Panc1 (cell line): ENCODE data around the gene FBRSL1. TPM values are rescaled to one million over a fixed set of nuclear protein-coding genes. Genes with fewer than 3 reads are reported as not detected.

ENCODE experiments used
- ATAC-seq: fragments of 200-7000 bp; cut with Tn5 transposase; 2 replicates; pipeline ENCODE4 v1.9.1; 2020; ENCODE audit warnings: mild to moderate bottlenecking, moderate library complexity
- BruUV-seq: library from RNA; stranded (reverse); fragments of 400-500 nt; replicated peaks from 2 replicates; lab custom pipeline; 2021; lab: Mats Ljungman, UMichigan
- CTCF ChIA-PET: fragments of 300-600 bp; sonication (Branson Sonifier 250); formaldehyde crosslinking; loops from one replicate; lab custom pipeline; 2022; ENCODE audit warnings: antibody characterized with exemption; lab: Charles Lee
- POLR2A ChIA-PET: fragments of 300-600 bp; sonication (Branson Sonifier 250); formaldehyde crosslinking; loops from one replicate; lab custom pipeline; 2022; ENCODE audit warnings: antibody characterized with exemption; lab: Charles Lee
- DNase-seq: peaks from one replicate; pipeline ENCODE4 v3.0.0-alpha.2; 2010; ENCODE audit warnings: low read depth, low spot score
- H3K27ac ChIP-seq: 2 replicates; pipeline ENCODE4 v1.5.1; 2011; ENCODE audit warnings: mild to moderate bottlenecking, low read length, inconsistent platforms
- H3K27me3 ChIP-seq: fragments of 200-500 bp; sonication (Bioruptor generic); 2 replicates; pipeline ENCODE4 v1.6.0; 2014; ENCODE audit warnings: low read length, inconsistent platforms; ENCODE audit not compliant: control insufficient read depth, insufficient read depth
- H3K36me3 ChIP-seq: fragments of 200-500 bp; sonication (Bioruptor generic); 2 replicates; pipeline ENCODE4 v1.5.1; 2014; ENCODE audit warnings: inconsistent platforms, mild to moderate bottlenecking, low read length, moderate library complexity; ENCODE audit not compliant: control insufficient read depth, insufficient read depth
- H3K4me1 ChIP-seq: 2 replicates; pipeline ENCODE4 v1.5.1; 2011; ENCODE audit warnings: inconsistent platforms, mild to moderate bottlenecking, low read length, moderate library complexity; ENCODE audit not compliant: control insufficient read depth, insufficient read depth
- H3K4me3 ChIP-seq, 2 experiments: 2 replicates each; pipeline ENCODE4 v1.5.1; 2011 to 2012; ENCODE audit warnings: low read depth in 2 of 2, low read length in 2 of 2, mild to moderate bottlenecking in 2 of 2, inconsistent platforms in 1 of 2, moderate library complexity in 1 of 2
- H3K9me3 ChIP-seq: fragments of 200-500 bp; sonication (Bioruptor generic); 2 replicates; pipeline ENCODE4 v1.5.1; 2014; ENCODE audit warnings: low read depth, mild to moderate bottlenecking, inconsistent platforms, low read length, moderate library complexity; ENCODE audit not compliant: control insufficient read depth, insufficient read depth
- CTCF ChIP-seq: fragments of 450-650 bp; IDR thresholded peaks from 2 replicates; pipeline ENCODE4 v1.5.1; 2017; ENCODE audit warnings: mild to moderate bottlenecking
- POLR2AphosphoS5 ChIP-seq: IDR thresholded peaks from 2 replicates; pipeline ENCODE4 v1.6.1; 2012; ENCODE audit warnings: mild to moderate bottlenecking, low read depth, low read length, moderate library complexity
- REST ChIP-seq, 2 experiments: IDR thresholded peaks; 2 replicates each; pipeline ENCODE4 v1.6.1; 2011 to 2012; ENCODE audit warnings: low read depth in 2 of 2, control low read depth in 1 of 2, low read length in 1 of 2, mild to moderate bottlenecking in 1 of 2, moderate library complexity in 1 of 2; ENCODE audit not compliant: insufficient read depth in 1 of 2
- SIN3A ChIP-seq: IDR thresholded peaks from 2 replicates; pipeline ENCODE4 v1.6.1; 2012; ENCODE audit warnings: low read depth, mild to moderate bottlenecking, low read length, moderate library complexity, borderline replicate concordance; ENCODE audit not compliant: insufficient read depth
- TCF7L2 ChIP-seq: IDR thresholded peaks from 2 replicates; pipeline ENCODE4 v1.6.1; 2011; ENCODE audit warnings: mild to moderate bottlenecking, low read depth, low read length, inconsistent platforms
- in situ Hi-C: cut with HindIII; loops from 2 replicates; pipeline ENCODE4 v1.10.0; 2016; ENCODE audit warnings: low sequenced_read_pairs, low pct_unique_long_range_greater_than_20kb
- intact Hi-C: fragments of 100-400 bp; cut with micrococcal nuclease; formaldehyde crosslinking; loops from one replicate; pipeline ENCODE4 v1.10.0; 2022; ENCODE audit not compliant: unreplicated experiment
- total RNA-seq: library from RNA; stranded (reverse); gene quantifications from one replicate; pipeline ENCODE4 v1.2.1, GENCODE V29; 2021; ENCODE audit not compliant: unreplicated experiment

The FBRSL1 gene
- total RNA-seq, 1 experiment from 2014 or later = 104 TPM

GRCh38 chr12:132495165-132495544, 5.2 kb downstream of the FBRSL1 start:
- no TSS peak for BruUV-seq
- H3K4me3 ChIP-seq = no peak overlapping the region
- no peaks in the 10 kb centered on the region for H3K36me3 ChIP-seq
- H3K4me1 ChIP-seq = peaks cover 40% of the 10 kb centered on the region
- intact Hi-C loops = no loop called here
- ChIA-PET POLR2A (no interaction called here), CTCF (no interaction called here)
- TF ChIP-seq SIN3A (no peak), TCF7L2 (no peak), CTCF (no peak)
- ATAC-seq (no peak), DNase-seq (no peak)
- no peaks in the 10 kb centered on the region for H3K27me3 ChIP-seq
- H3K27ac ChIP-seq = no peak overlapping the region
- in situ Hi-C loops = no loop called here
- no peaks in the 10 kb centered on the region for H3K9me3 ChIP-seq

GRCh38 chr12:132495629-132496357, 5.8 kb downstream of the FBRSL1 start:
- intact Hi-C loops (no loop called here), in situ Hi-C loops (no loop called here)
- H3K36me3 ChIP-seq = no peaks in the 10 kb centered on the region
- H3K4me3 ChIP-seq = no peak overlapping the region
- no peak overlapping the region for H3K27ac ChIP-seq
- BruUV-seq = no TSS peak
- ATAC-seq (no peak), DNase-seq (no peak)
- no peaks in the 10 kb centered on the region for H3K27me3 ChIP-seq
- peaks cover 40% of the 10 kb centered on the region for H3K4me1 ChIP-seq
- CTCF ChIA-PET = interaction anchor here (0.6 kb wide), 1 partner anchor 122 kb away, joined by 4 read pairs; no protein-coding TSS in a partner anchor
- H3K9me3 ChIP-seq = no peaks in the 10 kb centered on the region
- no peak for TF ChIP-seq SIN3A
- no peak for TF ChIP-seq CTCF
- TF ChIP-seq REST (IDR thresholded peaks at IDR 0.05; ENCODE audit: insufficient read depth in 1 of 2, low read depth in 2 of 2, low read length in 1 of 2) = no peak
- TF ChIP-seq TCF7L2 = no peak
- TF ChIP-seq POLR2AphosphoS5 = no peak
- POLR2A ChIA-PET = no interaction called here
